Neural progenitor cell (in vitro differentiated cells): ENCODE results near the gene RASGRP1. TPM values are rescaled to one million over a fixed set of nuclear protein-coding genes. Genes with fewer than 3 reads are reported as not detected.

Experiments used
- DNase-seq: peaks from one replicate; pipeline ENCODE4 v3.0.0-alpha.2; 2016; ENCODE audit warnings: low spot score
- H2AFZ ChIP-seq: fragments of 200-600 bp; sonication (generic); replicated peaks from 2 replicates; pipeline ENCODE4 v1.6.1; 2016; ENCODE audit warnings: antibody characterized with exemption
- H3F3A ChIP-seq: fragments of 200-600 bp; sonication (generic); 2 replicates; pipeline ENCODE4 v1.6.1; 2016; ENCODE audit warnings: antibody characterized with exemption, low read depth
- H3K27ac ChIP-seq: fragments of 200-600 bp; sonication (generic); 2 replicates; pipeline ENCODE4 v1.5.1; 2016; ENCODE audit warnings: mild to moderate bottlenecking
- H3K27me3 ChIP-seq: fragments of 200-600 bp; sonication (generic); 2 replicates; pipeline ENCODE4 v1.6.1; 2016; ENCODE audit warnings: mild to moderate bottlenecking, moderate library complexity
- H3K36me3 ChIP-seq: fragments of 200-600 bp; sonication (generic); 2 replicates; pipeline ENCODE4 v1.5.1; 2016
- H3K4me1 ChIP-seq: fragments of 200-600 bp; sonication (generic); 2 replicates; pipeline ENCODE4 v1.6.1; 2016; ENCODE audit warnings: mixed run types
- H3K4me2 ChIP-seq: fragments of 200-600 bp; sonication (generic); 2 replicates; pipeline ENCODE4 v1.6.1; 2016
- H3K4me3 ChIP-seq: fragments of 200-600 bp; sonication (generic); 2 replicates; pipeline ENCODE4 v1.5.1; 2016
- H3K79me2 ChIP-seq: fragments of 200-600 bp; sonication (generic); 2 replicates; pipeline ENCODE4 v1.6.1; 2016; ENCODE audit warnings: low read depth
- H3K9ac ChIP-seq: fragments of 200-600 bp; sonication (generic); 2 replicates; pipeline ENCODE4 v1.6.1; 2016
- H3K9me3 ChIP-seq: fragments of 200-600 bp; sonication (generic); 2 replicates; pipeline ENCODE4 v1.5.1; 2016; ENCODE audit warnings: low read depth
- H4K20me1 ChIP-seq: fragments of 200-600 bp; sonication (generic); 2 replicates; pipeline ENCODE4 v1.6.1; 2016; ENCODE audit warnings: low read depth
- H3K27ac Mint-ChIP-seq: 3 replicates; pipeline ENCODE4 v1.8.0; 2021; ENCODE audit warnings: mixed read lengths
- H3K27me3 Mint-ChIP-seq: 2 replicates; pipeline ENCODE4 v1.8.0; 2022; ENCODE audit warnings: low read depth, mild to moderate bottlenecking, inconsistent platforms, moderate library complexity, mixed read lengths; ENCODE audit not compliant: insufficient read depth
- H3K36me3 Mint-ChIP-seq: 3 replicates; pipeline ENCODE4 v1.8.0; 2021; ENCODE audit warnings: mixed read lengths
- H3K4me1 Mint-ChIP-seq: 3 replicates; pipeline ENCODE4 v1.8.0; 2021; ENCODE audit warnings: mixed read lengths
- H3K4me3 Mint-ChIP-seq: 3 replicates; pipeline ENCODE4 v1.8.0; 2021; ENCODE audit warnings: mild to moderate bottlenecking, moderate library complexity, mixed read lengths
- H3K9me3 Mint-ChIP-seq: 3 replicates; pipeline ENCODE4 v1.8.0; 2020; ENCODE audit warnings: mixed read lengths
- CTCF ChIP-seq: fragments of 200-600 bp; sonication (generic); IDR thresholded peaks from 2 replicates; pipeline ENCODE4 v1.5.1; 2017; ENCODE audit warnings: antibody characterized with exemption, mild to moderate bottlenecking
- EZH2 ChIP-seq: fragments of 200-600 bp; sonication (generic); IDR thresholded peaks from 2 replicates; pipeline ENCODE4 v1.6.1; 2017; ENCODE audit warnings: antibody characterized with exemption, mild to moderate bottlenecking, moderate library complexity
- EZH2phosphoT487 ChIP-seq: fragments of 200-600 bp; sonication (generic); IDR thresholded peaks from 2 replicates; pipeline ENCODE4 v1.6.1; 2017; ENCODE audit warnings: antibody characterized with exemption
- total RNA-seq: library from RNA; depleted of rRNA; stranded (reverse); fragments of >200 nt; gene quantifications from 2 replicates; pipeline ENCODE4 v1.2.3, GENCODE V29; 2015; ENCODE audit warnings: low replicate concordance

The RASGRP1 gene
- total RNA-seq, 1 donor from 2014 or later, result 2.5 TPM

GRCh38 chr15:38605744-38606143 is 41.1 kb upstream of the RASGRP1 start:
- no peak for DNase-seq
- H3K9ac ChIP-seq, result no peak overlapping the region
- peaks cover 9% of the 10 kb centered on the region for H3K4me1 Mint-ChIP-seq
- H4K20me1 ChIP-seq, result no peaks in the 10 kb centered on the region
- H3K4me1 ChIP-seq, result peaks cover 4% of the 10 kb centered on the region
- peak overlapping the region; percentile 9 for H2AFZ ChIP-seq
- no peak overlapping the region for H3K27ac Mint-ChIP-seq
- no peak overlapping the region for H3K4me2 ChIP-seq
- H3K9me3 ChIP-seq, result no peaks in the 10 kb centered on the region
- no peak overlapping the region for H3K27ac ChIP-seq
- H3K36me3 ChIP-seq, result no peaks in the 10 kb centered on the region
- no peaks in the 10 kb centered on the region for H3K27me3 ChIP-seq
- no peak for TF ChIP-seq EZH2phosphoT487
- TF ChIP-seq CTCF, result no peak
- TF ChIP-seq EZH2, result no peak
- H3K27me3 Mint-ChIP-seq, result peaks cover 8% of the 10 kb centered on the region
- H3K4me3 Mint-ChIP-seq, result no peak overlapping the region
- no peaks in the 10 kb centered on the region for H3K79me2 ChIP-seq
- H3K9me3 Mint-ChIP-seq, result peaks cover 3% of the 10 kb centered on the region
- H3F3A ChIP-seq, result no peaks in the 10 kb centered on the region
- no peak overlapping the region for H3K4me3 ChIP-seq
- no peaks in the 10 kb centered on the region for H3K36me3 Mint-ChIP-seq

- Histone ChIP-seq H3K27me3 (no peaks in the 10 kb centered on the region), H3K27ac (no peak overlapping the region), H3K36me3 (no peaks in the 10 kb centered on the region), H3K4me3 (no peak overlapping the region), H3F3A (no peaks in the 10 kb centered on the region), H3K9me3 (no peaks in the 10 kb centered on the region), H4K20me1 (no peaks in the 10 kb centered on the region), H3K9ac (no peak overlapping the region), H2AFZ (no peak overlapping the region), H3K79me2 (no peaks in the 10 kb centered on the region), H3K4me2 (no peak overlapping the region), H3K4me1 (peaks cover 4% of the 10 kb centered on the region)
- no peak overlapping the region for H3K27ac Mint-ChIP-seq
- H3K27me3 Mint-ChIP-seq, result peaks cover 10% of the 10 kb centered on the region
- peaks cover 7% of the 10 kb centered on the region for H3K4me1 Mint-ChIP-seq
- H3K36me3 Mint-ChIP-seq, result no peaks in the 10 kb centered on the region
- TF ChIP-seq EZH2 (no peak), EZH2phosphoT487 (no peak), CTCF (no peak)
- H3K4me3 Mint-ChIP-seq, result no peak overlapping the region
- DNase-seq, result no peak
- H3K9me3 Mint-ChIP-seq, result peaks cover 3% of the 10 kb centered on the region
Measured at GRCh38 chr15:38603672-38604071, 39.1 kb upstream of the RASGRP1 start.

- Histone ChIP-seq H3K27ac (no peak overlapping the region), H3K9me3 (no peaks in the 10 kb centered on the region), H4K20me1 (no peaks in the 10 kb centered on the region), H3F3A (no peaks in the 10 kb centered on the region), H3K9ac (no peak overlapping the region), H3K4me3 (no peak overlapping the region), H3K4me2 (no peak overlapping the region), H3K4me1 (peaks cover 4% of the 10 kb centered on the region), H3K27me3 (no peaks in the 10 kb centered on the region), H3K36me3 (no peaks in the 10 kb centered on the region), H2AFZ (peak overlapping the region; percentile 65), H3K79me2 (no peaks in the 10 kb centered on the region)
- H3K27ac Mint-ChIP-seq, result no peak overlapping the region
- H3K27me3 Mint-ChIP-seq, result peaks cover 10% of the 10 kb centered on the region
- H3K4me1 Mint-ChIP-seq, result peaks cover 7% of the 10 kb centered on the region
- H3K4me3 Mint-ChIP-seq, result no peak overlapping the region
- peaks cover 3% of the 10 kb centered on the region for H3K9me3 Mint-ChIP-seq
- no peaks in the 10 kb centered on the region for H3K36me3 Mint-ChIP-seq
- TF ChIP-seq EZH2, result no peak
- TF ChIP-seq CTCF, result no peak
- TF ChIP-seq EZH2phosphoT487, result no peak
- DNase-seq, result no peak
Measured at GRCh38 chr15:38602910-38603670, 38.5 kb upstream of the RASGRP1 start.
